ENCODE data around the gene SH3RF3. TPM values are rescaled to one million over a fixed set of nuclear protein-coding genes. Genes with fewer than 3 reads are reported as not detected.

SH3RF3 gene
- total and polyA plus RNA-seq, 2 of the 13 experiments (the other 11 are each of a cell fraction or from before 2014, with no cell fraction given) = 0.04 TPM; not detected in 1

- H3K27ac ChIP-seq (ENCODE audit: extremely low read length, insufficient read depth, low read length) = no peak overlapping the region
- FAIRE-seq (no peak), ATAC-seq (no peak), DNase-seq (ENCODE audit: low spot score) (no peak)
- in situ Hi-C loops (cut with HindIII; ENCODE audit: extremely low pct_ligation_motif_present, low pct_unique_long_range_greater_than_20kb) (no loop called here), intact Hi-C loops (cut with micrococcal nuclease; ENCODE audit: unreplicated experiment) (no loop called here)
- no peak overlapping the region for H3K4me3 ChIP-seq (replicated peaks in 1 of 3; ENCODE audit: insufficient read depth in 1 of 3, low read depth in 2 of 3, low read length in 3 of 3)
- no peak overlapping the region for H3K4me2 ChIP-seq (ENCODE audit: low read depth, low read length)
- no peaks in the 10 kb centered on the region for H4K20me1 ChIP-seq (ENCODE audit: insufficient read depth, low read length)
- H3K9ac ChIP-seq (ENCODE audit: insufficient read depth, low read depth, low read length) = no peak overlapping the region
- no peaks in the 10 kb centered on the region for H3K4me1 ChIP-seq (ENCODE audit: insufficient read depth, low read length)
- peaks cover 2 to 27% of the 10 kb centered on the region in 2 experiments; a peak in 3 of 5 replicates for H3K27me3 ChIP-seq (ENCODE audit: control insufficient read depth in 1 of 2, insufficient read depth in 2 of 2, low read length in 2 of 2)
- H2AFZ ChIP-seq (ENCODE audit: low read length) = no peak overlapping the region
- no peaks in the 10 kb centered on the region for H3K79me2 ChIP-seq (ENCODE audit: insufficient read depth, low read length)
- no peaks in the 10 kb centered on the region for H3K9me3 ChIP-seq (ENCODE audit: low read length)
- no TSS peak for BruUV-seq (replicated peaks)
- H3K36me3 ChIP-seq (replicated peaks in 1 of 2; ENCODE audit: control insufficient read depth in 1 of 2, insufficient read depth in 2 of 2, low read length in 2 of 2) = no peaks in the 10 kb centered on the region
- 37% methylated on average over 13 of the region's 13 CpGs for WGBS (ENCODE audit: low lambda C conversion rate)
- TF ChIP-seq ZNF839 (CRISPR knock-in tag; IDR thresholded peaks at IDR 0.05; ENCODE audit: borderline replicate concordance) (no peak), SALL2 (CRISPR knock-in tag; IDR thresholded peaks at IDR 0.05) (no peak), MBD4 (IDR thresholded peaks at IDR 0.05; ENCODE audit: borderline replicate concordance, low read length) (no peak), HMGA1 (CRISPR knock-in tag; conservative IDR thresholded peaks at IDR 0.05) (no peak), ZIK1 (CRISPR knock-in tag; IDR thresholded peaks at IDR 0.05; ENCODE audit: borderline replicate concordance, low read depth) (no peak), ZNF549 (CRISPR knock-in tag; IDR thresholded peaks at IDR 0.05) (no peak), TP53 (CRISPR knock-in tag; conservative IDR thresholded peaks at IDR 0.05) (no peak), CBFB (CRISPR knock-in tag; IDR thresholded peaks at IDR 0.05) (no peak), CERS6 (CRISPR knock-in tag; IDR thresholded peaks at IDR 0.05) (no peak), PAF1 (CRISPR knock-in tag; IDR thresholded peaks at IDR 0.05) (no peak), ZNF292 (CRISPR knock-in tag; IDR thresholded peaks at IDR 0.05; ENCODE audit: borderline replicate concordance, low read depth) (no peak)
- ChIA-PET POLR2A (no interaction called here), CTCF (ENCODE audit: low intra/inter-chr PET ratio, low total read pairs) (no interaction called here)
Observed at GRCh38 chr2:109345653-109346480, 216.9 kb downstream of the SH3RF3 start.
